Measurements from ENCODE around the gene PPP1R14D. TPM values are rescaled to one million over a fixed set of nuclear protein-coding genes. Genes with fewer than 3 reads are reported as not detected.

Gene PPP1R14D
- total RNA-seq, 3 donors from 2014 or later = 1.3 to 4.9 TPM; not detected in 1

- Histone ChIP-seq H3K27ac (peak overlapping the region; percentile 1 to 28), H3K9me3 (no peaks in the 10 kb centered on the region), H3K27me3 (no peaks in the 10 kb centered on the region), H3K36me3 (no peaks in the 10 kb centered on the region), H3K4me1 (peaks cover 0 to 4% of the 10 kb centered on the region in 2 donors), H3K4me3 (no peak overlapping the region)
- no peak for DNase-seq (ENCODE audit: low spot score in 2 of 2)
- TF ChIP-seq CTCF (IDR thresholded peaks at IDR 0.05) = no peak
- TF ChIP-seq POLR2A (IDR thresholded peaks at IDR 0.05) = no peak
- TF ChIP-seq POLR2AphosphoS5 (IDR thresholded peaks at IDR 0.05) = no peak
- intact Hi-C loops (cut with DNase I; ENCODE audit: low total_unique reads) = no loop called here
Observed at GRCh38 chr15:40796041-40796440, 32.5 kb downstream of the PPP1R14D start.

- H3K4me3 ChIP-seq = no peak overlapping the region
- intact Hi-C loops (cut with DNase I; ENCODE audit: low total_unique reads) = no loop called here
- H3K27ac ChIP-seq = peak overlapping the region; percentile 9 to 52
- no peak for TF ChIP-seq POLR2A (IDR thresholded peaks at IDR 0.05)
- no peak for TF ChIP-seq POLR2AphosphoS5 (IDR thresholded peaks at IDR 0.05)
- no peak for TF ChIP-seq CTCF (IDR thresholded peaks at IDR 0.05)
- no peaks in the 10 kb centered on the region for H3K36me3 ChIP-seq
- H3K4me1 ChIP-seq = peaks cover 0 to 4% of the 10 kb centered on the region in 2 donors
- no peak for DNase-seq (ENCODE audit: low spot score in 2 of 2)
- no peaks in the 10 kb centered on the region for H3K9me3 ChIP-seq
- H3K27me3 ChIP-seq = no peaks in the 10 kb centered on the region
Observed at GRCh38 chr15:40793216-40793989, 35.1 kb downstream of the PPP1R14D start.

- intact Hi-C loops (cut with DNase I; ENCODE audit: low total_unique reads) = no loop called here
- H3K27me3 ChIP-seq = no peaks in the 10 kb centered on the region
- H3K4me1 ChIP-seq = peaks cover 0 to 11% of the 10 kb centered on the region in 2 donors
- TF ChIP-seq CTCF (IDR thresholded peaks at IDR 0.05) = no peak
- TF ChIP-seq POLR2A (IDR thresholded peaks at IDR 0.05) = no peak
- TF ChIP-seq POLR2AphosphoS5 (IDR thresholded peaks at IDR 0.05) = no peak
- H3K4me3 ChIP-seq = no peak overlapping the region
- DNase-seq (ENCODE audit: low spot score in 2 of 2) = no peak
- no peaks in the 10 kb centered on the region for H3K9me3 ChIP-seq
- no peak overlapping the region for H3K27ac ChIP-seq
- no peaks in the 10 kb centered on the region for H3K36me3 ChIP-seq
Observed at GRCh38 chr15:40792394-40792793, 36.1 kb downstream of the PPP1R14D start.

- H3K27me3 ChIP-seq = no peaks in the 10 kb centered on the region
- intact Hi-C loops (cut with DNase I; ENCODE audit: low total_unique reads) = no loop called here
- TF ChIP-seq POLR2A (IDR thresholded peaks at IDR 0.05) (no peak), POLR2AphosphoS5 (IDR thresholded peaks at IDR 0.05) (no peak), CTCF (IDR thresholded peaks at IDR 0.05) (no peak)
- peak overlapping the region in 1 of 2 donors; percentile 89 for H3K27ac ChIP-seq
- H3K4me3 ChIP-seq = no peak overlapping the region
- H3K36me3 ChIP-seq = no peaks in the 10 kb centered on the region
- no peaks in the 10 kb centered on the region for H3K9me3 ChIP-seq
- DNase-seq (ENCODE audit: low spot score in 2 of 2) = no peak
- H3K4me1 ChIP-seq = peaks cover under 1 to 19% of the 10 kb centered on the region in 2 donors
Observed at GRCh38 chr15:40790718-40791117, 37.8 kb downstream of the PPP1R14D start.

- Histone ChIP-seq H3K4me3 (no peak overlapping the region), H3K4me1 (peaks cover 4 to 26% of the 10 kb centered on the region in 2 donors), H3K27ac (peak overlapping the region; percentile 22 to 89), H3K27me3 (no peaks in the 10 kb centered on the region), H3K9me3 (no peaks in the 10 kb centered on the region), H3K36me3 (no peaks in the 10 kb centered on the region)
- DNase-seq (ENCODE audit: low spot score in 2 of 2) = no peak
- TF ChIP-seq POLR2AphosphoS5 (IDR thresholded peaks at IDR 0.05) = no peak
- TF ChIP-seq CTCF (IDR thresholded peaks at IDR 0.05) = no peak
- TF ChIP-seq POLR2A (IDR thresholded peaks at IDR 0.05) = no peak
- intact Hi-C loops (cut with DNase I; ENCODE audit: low total_unique reads) = no loop called here
Observed at GRCh38 chr15:40789999-40790398, 38.5 kb downstream of the PPP1R14D start.
